SK-N-SH (cell line): ENCODE measurements around the gene CD81. TPM values are rescaled to one million over a fixed set of nuclear protein-coding genes. Genes with fewer than 3 reads are reported as not detected.

Source experiments
- CTCF ChIA-PET: fragments of 300-600, 350-600 bp; formaldehyde crosslinking; extraction: SDS; loops from one replicate; lab custom pipeline; 2021; lab: Yijun Ruan, JAX
- POLR2A ChIA-PET: fragments of 350-600 bp; sonication (Branson Sonifier 250); formaldehyde crosslinking; extraction: SDS; loops from one replicate; lab custom pipeline; 2020; ENCODE audit warnings: antibody characterized with exemption, inconsistent platforms; lab: Yijun Ruan, JAX
- DNase-seq: peaks from one replicate; pipeline ENCODE4 v3.0.0; 2012
- H2AFZ ChIP-seq: fragments of 200-600 bp; sonication (generic); 2 replicates; pipeline ENCODE4 v1.8.1; 2016; ENCODE audit warnings: antibody characterized with exemption, mild to moderate bottlenecking, low read depth
- H3F3A ChIP-seq: fragments of 200-600 bp; sonication (generic); replicated peaks from 2 replicates; pipeline ENCODE3; 2016; ENCODE audit warnings: antibody characterized with exemption, mild to moderate bottlenecking; ENCODE audit not compliant: insufficient read depth
- H3K27ac ChIP-seq, 2 experiments: fragments of 200-500 bp in 1 of 2; fragments of 200-600 bp in 1 of 2; sonication (Bioruptor generic) in 1 of 2; sonication (generic), shearing (Covaris generic) in 1 of 2; 2 replicates each; pipeline versions ENCODE4 v1.5.1 to v1.6.1; 2014 to 2016; ENCODE audit warnings: low read depth in 2 of 2, inconsistent platforms in 1 of 2, low read length in 1 of 2, mild to moderate bottlenecking in 1 of 2, mixed read lengths in 1 of 2
- H3K27me3 ChIP-seq: fragments of 200-600 bp; sonication (generic), shearing (Covaris generic); 2 replicates; pipeline ENCODE4 v1.6.1; 2016; ENCODE audit warnings: mixed run types; ENCODE audit not compliant: insufficient read depth
- H3K36me3 ChIP-seq, 2 experiments: fragments of 200-500 bp in 1 of 2; fragments of 200-600 bp in 1 of 2; sonication (Bioruptor generic) in 1 of 2; sonication (generic) in 1 of 2; replicated peaks in 1 of 2; 2 replicates each; pipeline versions ENCODE3 to v1.5.1; 2014 to 2016; ENCODE audit warnings: low read length in 1 of 2, mild to moderate bottlenecking in 1 of 2; ENCODE audit not compliant: insufficient read depth in 2 of 2, control insufficient read depth in 1 of 2
- H3K4me1 ChIP-seq, 2 experiments: fragments of 200-500 bp in 1 of 2; fragments of 200-600 bp in 1 of 2; sonication (Bioruptor generic) in 1 of 2; sonication (generic), shearing (Covaris generic) in 1 of 2; 2 replicates each; pipeline versions ENCODE4 v1.5.1 to v1.6.1; 2014 to 2016; ENCODE audit warnings: low read depth in 1 of 2, low read length in 1 of 2, mixed run types in 1 of 2; ENCODE audit not compliant: insufficient read depth in 2 of 2, control insufficient read depth in 1 of 2
- H3K4me2 ChIP-seq: fragments of 200-600 bp; sonication (generic), shearing (Covaris generic); 2 replicates; pipeline ENCODE4 v1.6.1; 2017; ENCODE audit warnings: mixed run types
- H3K4me3 ChIP-seq, 2 experiments: fragments of 200-500 bp in 1 of 2; fragments of 200-600 bp in 1 of 2; sonication (Bioruptor generic) in 1 of 2; sonication (generic), shearing (Covaris generic) in 1 of 2; 2 replicates each; pipeline versions ENCODE4 v1.5.1 to v1.8.1; 2014 to 2016; ENCODE audit warnings: low read depth in 2 of 2, inconsistent platforms in 1 of 2, low read length in 1 of 2, mild to moderate bottlenecking in 1 of 2, mixed read lengths in 1 of 2, moderate library complexity in 1 of 2
- H3K79me2 ChIP-seq: fragments of 200-600 bp; sonication (generic); 2 replicates; pipeline ENCODE4 v1.8.1; 2017; ENCODE audit warnings: mild to moderate bottlenecking; ENCODE audit not compliant: insufficient read depth
- H3K9ac ChIP-seq: fragments of 200-600 bp; sonication (generic); 2 replicates; pipeline ENCODE4 v1.6.1; 2017; ENCODE audit warnings: mixed run types
- H3K9me2 ChIP-seq: fragments of 200-600 bp; sonication (generic); 2 replicates; pipeline ENCODE4 v1.6.1; 2017; ENCODE audit warnings: mixed run types
- H3K9me3 ChIP-seq: fragments of 200-600 bp; sonication (generic); 2 replicates; pipeline ENCODE4 v1.6.1; 2017; ENCODE audit warnings: mixed run types, mild to moderate bottlenecking, moderate library complexity
- H4K20me1 ChIP-seq: fragments of 200-600 bp; sonication (generic); 2 replicates; pipeline ENCODE4 v1.6.1; 2017; ENCODE audit warnings: mild to moderate bottlenecking, mixed run types; ENCODE audit not compliant: insufficient read depth
- ELF1 ChIP-seq: IDR thresholded peaks from 2 replicates; pipeline ENCODE4 v1.4.0; 2012
- EP300 ChIP-seq, 2 experiments: IDR thresholded peaks; 2 replicates each; pipeline versions ENCODE4 v1.4.0 to v1.6.1; 2012; ENCODE audit warnings: borderline replicate concordance in 1 of 2, low read depth in 1 of 2, low read length in 1 of 2
- EZH2phosphoT487 ChIP-seq: fragments of 200-600 bp; sonication (generic); IDR thresholded peaks from 2 replicates; pipeline ENCODE4 v1.6.1; 2017; ENCODE audit warnings: low read depth, mixed run types, mild to moderate bottlenecking, antibody characterized with exemption, moderate library complexity, borderline replicate concordance
- FOSL2 ChIP-seq: IDR thresholded peaks from 2 replicates; pipeline ENCODE4 v1.4.0; 2012; ENCODE audit warnings: low read depth, mild to moderate bottlenecking, moderate library complexity, borderline replicate concordance
- GABPA ChIP-seq: IDR thresholded peaks from 2 replicates; pipeline ENCODE4 v1.4.0; 2012; ENCODE audit warnings: low read depth, mild to moderate bottlenecking
- JUND ChIP-seq: IDR thresholded peaks from 2 replicates; pipeline ENCODE4 v1.4.0; 2012
- MAX ChIP-seq: IDR thresholded peaks from 2 replicates; pipeline ENCODE4 v1.4.0; 2012; ENCODE audit warnings: low read depth
- RCOR1 ChIP-seq: fragments of 150-350 bp; IDR thresholded peaks from 2 replicates; pipeline ENCODE4 v1.6.1; 2017; ENCODE audit warnings: antibody characterized with exemption, low read length
- RXRA ChIP-seq: IDR thresholded peaks from 2 replicates; pipeline ENCODE4 v1.4.0; 2012; ENCODE audit warnings: low read depth, mild to moderate bottlenecking, borderline replicate concordance
- TCF12 ChIP-seq: IDR thresholded peaks from 2 replicates; pipeline ENCODE4 v1.4.0; 2012
- USF1 ChIP-seq: IDR thresholded peaks from 2 replicates; pipeline ENCODE4 v1.4.0; 2012; ENCODE audit warnings: low read depth, borderline replicate concordance
- USF2 ChIP-seq: fragments of 150-350 bp; IDR thresholded peaks from 2 replicates; pipeline ENCODE4 v1.6.1; 2017; ENCODE audit warnings: antibody characterized with exemption, low read length, low read depth, borderline replicate concordance
- WGBS: methylation state at CpG from one replicate; pipeline ENCODE4 v1.1.6; 2017; ENCODE audit warnings: low lambda C conversion rate; 5-methylcytosine and 5-hydroxymethylcytosine counted together
- polyA plus RNA-seq, 3 experiments: library from polyadenylated mRNA; depleted of rRNA; stranded (reverse); fragments of >200 nt; gene quantifications; 2 replicates each; pipeline ENCODE4 v1.2.3, GENCODE V29; 2012
- TF ChIP-seq, protein P1 (sequence below): fragments of 150-350 bp; IDR thresholded peaks from 2 replicates; pipeline ENCODE4 v1.6.1; 2016; ENCODE audit warnings: mild to moderate bottlenecking, low read depth, low read length

CD81 gene
- polyA plus RNA-seq, 1 of the 3 experiments (the other 2 are of a cell fraction): 517 TPM

DNA sequence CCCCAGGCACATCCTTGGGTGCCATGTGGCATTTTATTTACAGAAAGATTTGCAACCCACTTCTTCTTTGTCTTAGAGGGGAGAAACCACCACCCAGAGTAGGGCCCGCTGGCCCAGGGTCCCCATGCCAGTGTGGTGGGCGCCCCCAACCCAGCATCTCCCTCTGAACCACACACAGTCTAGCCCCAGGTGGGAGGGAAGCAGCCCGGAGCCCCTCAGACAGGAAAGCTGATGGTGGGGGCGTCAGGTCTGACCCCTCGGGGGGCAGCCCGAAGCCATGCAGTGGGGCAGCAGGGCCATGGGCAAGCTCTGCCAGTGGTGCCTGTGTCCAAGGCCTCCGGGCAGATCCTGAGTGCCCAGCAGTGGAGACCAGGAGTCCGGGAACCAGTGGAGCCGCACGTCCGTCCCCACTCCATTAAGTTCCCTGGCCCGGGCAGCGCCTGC, 55.5 kb downstream of the CD81 start:
- Histone ChIP-seq H3K4me1 (no peaks in the 10 kb centered on the region), H3K9me2 (no peaks in the 10 kb centered on the region), H3K27ac (no peak overlapping the region), H4K20me1 (no peaks in the 10 kb centered on the region), H3K4me2 (no peak overlapping the region), H2AFZ (no peak overlapping the region), H3K36me3 (no peaks in the 10 kb centered on the region), H3K4me3 (no peak overlapping the region), H3K79me2 (no peaks in the 10 kb centered on the region), H3F3A (no peaks in the 10 kb centered on the region), H3K27me3 (no peaks in the 10 kb centered on the region), H3K9me3 (no peaks in the 10 kb centered on the region), H3K9ac (no peak overlapping the region)
- POLR2A ChIA-PET: no interaction called here
- CTCF ChIA-PET: interaction anchor here (1.1 to 2.9 kb wide), 4 partner anchors 13 to 456 kb away, joined by 4 to 32 read pairs (median 10); no protein-coding TSS in a partner anchor
- 56% methylated on average over 12 of the region's 13 CpGs for WGBS
- no peak for TF ChIP-seq ELF1
- TF ChIP-seq GABPA: no peak
- no peak for TF ChIP-seq EZH2phosphoT487
- no peak for TF ChIP-seq RXRA
- no peak for DNase-seq

GRCh38 chr11:2433106-2433925, 56.2 kb downstream of the CD81 start:
- 65% methylated on average over 12 of the region's 22 CpGs for WGBS
- no peak overlapping the region for H3K27ac ChIP-seq
- POLR2A ChIA-PET: no interaction called here

More at GRCh38 chr11:2433106-2433925, 56.2 kb downstream of the CD81 start:
- no peaks in the 10 kb centered on the region for H3K36me3 ChIP-seq
- no peak overlapping the region for H3K4me2 ChIP-seq
- H3K9me3 ChIP-seq: no peaks in the 10 kb centered on the region
- no peak overlapping the region for H2AFZ ChIP-seq
- H3F3A ChIP-seq: no peaks in the 10 kb centered on the region
- CTCF ChIA-PET: interaction anchor here (2.9 kb wide), 1 partner anchor 97 kb away, joined by 32 read pairs; no protein-coding TSS in a partner anchor
- no peak overlapping the region for H3K9ac ChIP-seq
- H4K20me1 ChIP-seq: no peaks in the 10 kb centered on the region
- H3K9me2 ChIP-seq: no peaks in the 10 kb centered on the region
- TF ChIP-seq MAX (no peak), GABPA (no peak), ELF1 (no peak), USF1 (no peak), EP300 (IDR thresholded peaks at IDR 0.05; ENCODE audit: borderline replicate concordance in 1 of 2, low read depth in 1 of 2, low read length in 1 of 2) (no peak), RCOR1 (no peak), JUND (no peak), USF2 (no peak), FOSL2 (no peak), TCF12 (no peak)
- TF ChIP-seq, protein P1, sequence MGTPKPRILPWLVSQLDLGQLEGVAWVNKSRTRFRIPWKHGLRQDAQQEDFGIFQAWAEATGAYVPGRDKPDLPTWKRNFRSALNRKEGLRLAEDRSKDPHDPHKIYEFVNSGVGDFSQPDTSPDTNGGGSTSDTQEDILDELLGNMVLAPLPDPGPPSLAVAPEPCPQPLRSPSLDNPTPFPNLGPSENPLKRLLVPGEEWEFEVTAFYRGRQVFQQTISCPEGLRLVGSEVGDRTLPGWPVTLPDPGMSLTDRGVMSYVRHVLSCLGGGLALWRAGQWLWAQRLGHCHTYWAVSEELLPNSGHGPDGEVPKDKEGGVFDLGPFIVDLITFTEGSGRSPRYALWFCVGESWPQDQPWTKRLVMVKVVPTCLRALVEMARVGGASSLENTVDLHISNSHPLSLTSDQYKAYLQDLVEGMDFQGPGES: no peak
- no peaks in the 10 kb centered on the region for H3K27me3 ChIP-seq
- H3K4me1 ChIP-seq: no peaks in the 10 kb centered on the region
- H3K79me2 ChIP-seq: no peaks in the 10 kb centered on the region
- DNase-seq: no peak
- H3K4me3 ChIP-seq: no peak overlapping the region
